H1 (cell line): ENCODE measurements around the gene USP43. TPM values are rescaled to one million over a fixed set of nuclear protein-coding genes. Genes with fewer than 3 reads are reported as not detected.

Source experiments
- CBX8 ChIP-seq: fragments of 300-800, 300-1000 bp; sonication (generic); IDR thresholded peaks from 2 replicates; pipeline ENCODE4 v1.7.1; 2016; ENCODE audit warnings: low read depth, low read length, borderline replicate concordance
- CHD7 ChIP-seq: fragments of 300-600 bp; sonication (generic); IDR thresholded peaks from 2 replicates; pipeline ENCODE4 v1.7.1; 2012; ENCODE audit warnings: low read length, moderate library complexity, mild to moderate bottlenecking, inconsistent platforms; ENCODE audit not compliant: insufficient replicate concordance
- EP300 ChIP-seq, 2 experiments: IDR thresholded peaks; 1 replicate in 1 of 2; 2 replicates in 1 of 2; pipeline ENCODE4 v1.6.1; 2011 to 2012; ENCODE audit warnings: low read depth in 2 of 2, low read length in 2 of 2, mild to moderate bottlenecking in 2 of 2, borderline replicate concordance in 1 of 2, inconsistent platforms in 1 of 2, moderate library complexity in 1 of 2
- EZH2 ChIP-seq: fragments of 200-600 bp; sonication (generic); IDR thresholded peaks from 2 replicates; pipeline ENCODE4 v1.7.1; 2012; ENCODE audit warnings: low read depth, mild to moderate bottlenecking, moderate library complexity, low read length, inconsistent platforms; ENCODE audit not compliant: severe bottlenecking
- HDAC6 ChIP-seq: IDR thresholded peaks from one replicate; pipeline ENCODE4 v1.7.1; 2012; ENCODE audit warnings: low read depth, mild to moderate bottlenecking, inconsistent platforms, low read length, moderate library complexity
- MAX ChIP-seq: IDR thresholded peaks from 2 replicates; pipeline ENCODE4 v1.6.1; 2012; ENCODE audit warnings: inconsistent platforms
- NRF1 ChIP-seq: IDR thresholded peaks from 2 replicates; pipeline ENCODE4 v1.6.1; 2011; ENCODE audit warnings: mild to moderate bottlenecking, low read depth, low read length, improper control_type of control experiment
- POLR2AphosphoS5 ChIP-seq: IDR thresholded peaks from 2 replicates; pipeline ENCODE4 v1.6.1; 2011; ENCODE audit warnings: low read depth, low read length
- SAP30 ChIP-seq: fragments of 300-600 bp; sonication (generic); IDR thresholded peaks from 2 replicates; pipeline ENCODE4 v1.7.1; 2012; ENCODE audit warnings: low read length, moderate library complexity, mild to moderate bottlenecking, inconsistent platforms; ENCODE audit not compliant: insufficient read depth, insufficient replicate concordance
- SRF ChIP-seq: IDR thresholded peaks from 2 replicates; pipeline ENCODE4 v1.6.1; 2011; ENCODE audit warnings: mild to moderate bottlenecking, low read depth, low read length, moderate library complexity
- YY1 ChIP-seq: IDR thresholded peaks from 2 replicates; pipeline ENCODE4 v1.6.1; 2011; ENCODE audit warnings: low read depth, mild to moderate bottlenecking, low read length
- polyA plus RNA-seq, 7 experiments: library from polyadenylated mRNA; depleted of rRNA in 3 of 7; stranded (reverse) in 5 of 7; unstranded in 2 of 7; fragments of >200 nt in 5 of 7; fragments of 200-250 nt in 2 of 7; gene quantifications; 1 replicate in 5 of 7; 2 replicates in 1 of 7; 4 replicates in 1 of 7; pipeline versions ENCODE4 v1.2.1 to v1.2.3, GENCODE V29; 2011 to 2013; ENCODE audit warnings: missing spikeins in 2 of 7, mixed read lengths in 2 of 7
- total RNA-seq: library from RNA; stranded (reverse); fragmentation: NEBNext Ultra II Directional; extraction: Animal tissue kit (Norgen Biotek cat#: 25700); gene quantifications from 2 replicates; pipeline ENCODE4 v1.2.1, GENCODE V29; 2021

The USP43 gene
- total and polyA plus RNA-seq, 2 of the 8 experiments (the other 6 are each of a cell fraction or from before 2014, with no cell fraction given), result 3.0 to 7.2 TPM

DNA sequence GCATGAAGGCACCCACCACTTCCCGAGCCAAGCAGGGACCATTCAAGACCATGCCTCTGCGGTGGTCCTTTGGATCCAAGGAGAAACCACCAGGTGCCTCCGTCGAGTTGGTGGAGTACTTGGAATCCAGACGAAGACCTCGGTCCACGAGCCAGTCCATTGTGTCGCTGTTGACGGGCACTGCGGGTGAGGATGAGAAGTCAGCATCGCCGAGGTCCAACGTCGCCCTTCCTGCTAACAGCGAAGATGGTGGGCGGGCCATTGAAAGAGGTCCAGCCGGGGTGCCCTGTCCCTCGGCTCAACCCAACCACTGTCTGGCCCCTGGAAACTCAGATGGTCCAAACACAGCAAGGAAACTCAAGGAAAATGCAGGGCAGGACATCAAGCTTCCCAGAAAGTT, 82.7 kb downstream of the USP43 start (continued):
- TF ChIP-seq CHD7 (no peak), EZH2 (no peak), MAX (no peak), POLR2AphosphoS5 (no peak), YY1 (no peak), CBX8 (no peak), EP300 (IDR thresholded peaks at IDR 0.05; ENCODE audit: borderline replicate concordance in 1 of 2, low read depth in 2 of 2, low read length in 2 of 2) (no peak), SAP30 (no peak), HDAC6 (no peak), NRF1 (no peak), SRF (no peak)
